PC-3 (cell line): ENCODE results near the gene ZRANB3.
"Not testable (repeated sequence)": the region's sequence is repeated elsewhere in the genome, so short reads cannot be mapped to it uniquely, and the experiment has no call there.

Experiments used
- CTCF ChIP-seq: fragments of 300-600 bp; sonication (generic); conservative IDR thresholded peaks from 2 replicates; pipeline ENCODE4 v1.5.1; 2017; ENCODE audit warnings: antibody characterized with exemption, low read depth, mild to moderate bottlenecking, low read length
- EZH2 ChIP-seq: fragments of 300-600 bp; sonication (generic); IDR thresholded peaks from one replicate; pipeline ENCODE4 v1.6.1; 2017; ENCODE audit warnings: antibody characterized with exemption, mild to moderate bottlenecking, low read length; ENCODE audit not compliant: unreplicated experiment
- EZH2phosphoT487 ChIP-seq: fragments of 300-600 bp; sonication (generic); IDR thresholded peaks from 2 replicates; pipeline ENCODE4 v1.6.1; 2018; ENCODE audit warnings: mild to moderate bottlenecking, antibody characterized with exemption, low read length, borderline replicate concordance

GRCh38 chr2:135396259-135396658 lies 134.8 kb downstream of the ZRANB3 start:
- not testable (repeated sequence) for TF ChIP-seq EZH2phosphoT487, CTCF, EZH2
